ENCODE results near the gene KCNQ5. TPM values are rescaled to one million over a fixed set of nuclear protein-coding genes. Genes with fewer than 3 reads are reported as not detected.
A peak's percentile ranks its signal among the peaks of the same experiment; 100 is the strongest.

Gene KCNQ5
- total and polyA plus RNA-seq, 2 of the 8 experiments (the other 6 are each of a cell fraction or from before 2014, with no cell fraction given): 0.83 to 1.2 TPM

- no peak overlapping the region for H3K14ac ChIP-seq (ENCODE audit: insufficient read length)
- no peaks in the 10 kb centered on the region for H3K79me1 ChIP-seq (ENCODE audit: low read depth, low read length)
- H3K4ac ChIP-seq (replicated peaks; ENCODE audit: insufficient read length, low read depth, low read length): no peak overlapping the region
- H2AFZ ChIP-seq (ENCODE audit: low read length): no peak overlapping the region
- peak overlapping the region; percentile 57; the same call in 1 of the 2 replicates for H2BK5ac ChIP-seq (ENCODE audit: low read depth, low read length)
- peak overlapping the region in 1 of 2 experiments; percentile 32; a peak in 2 of 4 replicates for H3K4me2 ChIP-seq (ENCODE audit: insufficient read depth in 1 of 2, low read depth in 2 of 2, low read length in 2 of 2)
- no peak overlapping the region for H2BK120ac ChIP-seq (replicated peaks; ENCODE audit: low read depth, low read length)
- no peaks in the 10 kb centered on the region for H4K20me1 ChIP-seq (replicated peaks in 1 of 2; ENCODE audit: control insufficient read depth in 1 of 2, insufficient read depth in 2 of 2, low read length in 2 of 2)
- DNase-seq (ENCODE audit: low read depth in 1 of 2, low spot score in 2 of 2) (no peak), FAIRE-seq (no peak)
- POLR2A ChIA-PET (ENCODE audit: partially characterized antibody): no interaction called here
- no peak overlapping the region for H4K91ac ChIP-seq (replicated peaks; ENCODE audit: insufficient read length, low read length)
- H2BK12ac ChIP-seq (ENCODE audit: low read depth, low read length): 0 out of 2 replicates have a peak overlapping the region, but pooled peaks have one; percentile 51
- H3K79me2 ChIP-seq (ENCODE audit: control insufficient read depth in 1 of 2, insufficient read depth in 2 of 2, low read length in 2 of 2): no peaks in the 10 kb centered on the region
- no peak overlapping the region for H3K9ac ChIP-seq (replicated peaks in 1 of 4; ENCODE audit: extremely low read depth in 1 of 4, low read depth in 3 of 4, low read length in 3 of 4)
- TF ChIP-seq JUN (IDR thresholded peaks at IDR 0.05; ENCODE audit: low read depth, low read length) (no peak), EP300 (IDR thresholded peaks at IDR 0.05; ENCODE audit: borderline replicate concordance in 1 of 2, low read depth in 2 of 2, low read length in 2 of 2) (no peak), YY1 (IDR thresholded peaks at IDR 0.05; ENCODE audit: low read depth, low read length) (no peak), CTBP2 (IDR thresholded peaks at IDR 0.05; ENCODE audit: borderline replicate concordance, insufficient read depth, insufficient read length, low read length) (no peak), KDM1A (IDR thresholded peaks at IDR 0.05; ENCODE audit: borderline replicate concordance, low read length) (no peak), EGR1 (IDR thresholded peaks at IDR 0.05; ENCODE audit: borderline replicate concordance, low read depth, low read length) (no peak), CHD2 (IDR thresholded peaks at IDR 0.05; ENCODE audit: low read length) (no peak)
- H3K56ac ChIP-seq (replicated peaks; ENCODE audit: insufficient read length, low read depth, low read length): no peak overlapping the region
- no peak overlapping the region for H3K23ac ChIP-seq (ENCODE audit: insufficient read length)
- H3K4me1 ChIP-seq (replicated peaks in 1 of 4; ENCODE audit: control insufficient read depth in 3 of 4, insufficient read depth in 4 of 4, low read length in 3 of 4): peaks cover 0 to 7% (median 3%) of the 10 kb centered on the region in 4 experiments; a peak in 3 of 7 replicates
- H3K27ac ChIP-seq (ENCODE audit: low read depth, low read length): no peak overlapping the region
- no peaks in the 10 kb centered on the region for H3K27me3 ChIP-seq (replicated peaks in 1 of 4; ENCODE audit: control insufficient read depth in 3 of 4, extremely low read depth in 1 of 4, insufficient read depth in 3 of 4, low read length in 3 of 4)
- no peaks in the 10 kb centered on the region for H3K9me3 ChIP-seq (ENCODE audit: insufficient read depth in 2 of 2, low read depth in 1 of 2, low read length in 1 of 2)
- no peak overlapping the region for H4K5ac ChIP-seq (ENCODE audit: insufficient read length, low read depth, low read length)
- H2BK20ac ChIP-seq (ENCODE audit: low read length): no peak overlapping the region
- no peaks in the 10 kb centered on the region for H3K23me2 ChIP-seq (ENCODE audit: low read depth, low read length)
- H4K8ac ChIP-seq (ENCODE audit: extremely low read depth, insufficient read depth, low read length): no peak overlapping the region
- no peak overlapping the region for H2BK15ac ChIP-seq (ENCODE audit: low read length)
- CTCF ChIA-PET (ENCODE audit: partially characterized antibody): interaction anchor here (1.5 kb wide), 1 partner anchor 9 kb away, joined by 3 read pairs; no protein-coding TSS in a partner anchor
- H3K36me3 ChIP-seq (ENCODE audit: control insufficient read depth in 2 of 4, insufficient read depth in 4 of 4, low read length in 3 of 4): no peaks in the 10 kb centered on the region
- no peak overlapping the region for H3K4me3 ChIP-seq (ENCODE audit: extremely low read depth in 1 of 4, insufficient read depth in 2 of 4, low read depth in 3 of 4, low read length in 4 of 4)
- H2AK5ac ChIP-seq (ENCODE audit: low read depth, low read length): no peak overlapping the region
- no peak overlapping the region for H3K18ac ChIP-seq (ENCODE audit: extremely low read depth, low read length)
Observed at GRCh38 chr6:73076211-73076954, 454.5 kb downstream of the KCNQ5 start.

Measured in H1 (cell line).